Activated CD8-positive, alpha-beta memory T cell treated with anti-CD3 and anti-CD28 coated beads, Interleukin-2, amount 10 ng/mL, durations not matched to agents 7 days and 5 days (primary cell): ENCODE measurements around the gene SLC26A11. TPM values are rescaled to one million over a fixed set of nuclear protein-coding genes. Genes with fewer than 3 reads are reported as not detected.

ENCODE experiments used
- ATAC-seq: fragments of 150-1000 bp; cut with Tn5 transposase; one replicate; pipeline ENCODE4 v1.10.0; 2021; ENCODE audit warnings: moderate library complexity
- CTCF ChIA-PET: fragments of 350-600 bp; sonication (Branson Sonifier 250); formaldehyde crosslinking; loops from one replicate; lab custom pipeline; 2021; ENCODE audit warnings: antibody characterized with exemption; lab: Charles Lee
- DNase-seq: peaks from one replicate; pipeline ENCODE4 v3.0.0-alpha.2; 2020
- H3K27ac Mint-ChIP-seq: one replicate; pipeline ENCODE4 v1.8.0; 2021; ENCODE audit warnings: mild to moderate bottlenecking, mixed read lengths
- H3K27me3 Mint-ChIP-seq: one replicate; pipeline ENCODE4 v1.8.0; 2021; ENCODE audit warnings: mixed read lengths
- H3K36me3 Mint-ChIP-seq: one replicate; pipeline ENCODE4 v1.8.0; 2021; ENCODE audit warnings: mild to moderate bottlenecking, mixed read lengths
- H3K4me1 Mint-ChIP-seq: one replicate; pipeline ENCODE4 v1.8.0; 2021; ENCODE audit warnings: mixed read lengths
- H3K4me3 Mint-ChIP-seq: one replicate; pipeline ENCODE4 v1.8.0; 2021; ENCODE audit warnings: mild to moderate bottlenecking, moderate library complexity, mixed read lengths
- H3K9me3 Mint-ChIP-seq: one replicate; pipeline ENCODE4 v1.8.0; 2022; ENCODE audit warnings: low read depth, mixed read lengths
- total RNA-seq, 2 experiments: library from RNA; stranded (reverse); gene quantifications; one replicate each; pipeline ENCODE4 v1.2.3, GENCODE V29; 2021

The SLC26A11 gene
- total RNA-seq, 2 experiments from 2014 or later, result 4.3 to 8.6 TPM

DNA sequence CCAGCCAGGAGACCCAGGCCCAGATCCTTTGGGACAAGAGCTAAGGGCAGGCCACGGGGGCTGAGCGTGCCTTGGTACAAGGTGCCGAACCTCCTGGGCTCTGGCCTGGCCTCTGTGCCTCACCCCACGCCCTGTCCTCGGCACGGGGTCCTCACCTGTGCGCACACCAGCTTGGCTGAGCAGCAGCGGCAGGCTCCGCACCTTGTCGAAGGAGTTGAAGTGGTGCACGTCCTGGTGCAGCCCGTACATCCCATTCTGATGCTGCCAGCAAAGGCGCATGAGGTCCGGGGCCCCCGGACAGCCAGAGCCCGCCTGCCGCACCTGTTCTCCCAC, 5.4 kb upstream of the SLC26A11 start:
- H3K4me3 Mint-ChIP-seq, result no peak overlapping the region
- no peaks in the 10 kb centered on the region for H3K9me3 Mint-ChIP-seq
- CTCF ChIA-PET, result no interaction called here
- H3K4me1 Mint-ChIP-seq, result peaks cover 19% of the 10 kb centered on the region
- ATAC-seq (no peak), DNase-seq (no peak)
- peaks cover 11% of the 10 kb centered on the region for H3K36me3 Mint-ChIP-seq
- no peak overlapping the region for H3K27ac Mint-ChIP-seq
- H3K27me3 Mint-ChIP-seq, result no peaks in the 10 kb centered on the region

DNA sequence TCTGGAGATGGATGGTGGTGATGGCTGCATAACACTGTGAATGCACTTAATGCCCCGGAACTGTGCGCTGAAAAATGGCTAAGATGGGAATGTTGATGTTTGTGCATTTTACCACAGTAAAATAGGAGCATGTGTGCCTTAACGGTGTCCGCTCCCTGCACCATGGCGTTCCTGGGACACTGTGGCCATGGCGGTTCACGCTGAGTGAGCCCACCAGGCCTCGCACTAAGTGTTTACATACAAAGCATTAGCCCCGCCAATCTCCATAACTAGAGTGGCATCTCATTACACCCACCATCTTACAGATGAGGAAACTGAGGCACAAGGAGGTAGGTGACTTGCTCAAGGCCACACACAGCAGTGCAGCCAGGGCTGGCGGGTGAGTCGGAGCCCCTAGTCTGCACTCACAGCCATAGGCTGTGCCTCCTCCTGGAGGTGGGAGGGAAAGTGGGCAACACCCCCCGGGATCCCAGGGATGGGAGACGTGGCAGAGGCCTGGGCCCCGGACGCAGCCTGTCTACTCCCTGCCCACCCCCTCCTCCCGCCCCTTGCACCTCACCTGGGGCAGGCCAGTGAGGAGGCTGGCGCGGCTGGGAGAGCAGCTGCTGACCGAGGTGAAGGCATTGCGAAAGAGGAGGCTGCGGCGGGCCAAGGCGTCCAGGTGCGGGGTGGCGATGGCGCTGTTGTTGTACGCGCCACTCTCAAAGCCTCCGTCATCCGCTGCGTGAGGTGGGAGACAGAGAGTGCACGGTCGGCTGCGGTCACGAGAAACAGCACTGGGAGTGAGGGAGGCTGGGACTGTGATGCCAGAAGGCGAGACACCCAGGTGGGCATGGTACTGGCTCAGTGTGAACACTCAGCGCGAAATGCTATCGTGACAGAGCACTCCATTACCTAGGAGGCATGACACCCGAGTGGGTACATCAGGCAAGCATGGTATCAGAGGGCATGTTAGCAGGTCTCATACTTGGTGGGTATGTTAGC, 3.5 kb upstream of the SLC26A11 start:
- Mint-ChIP-seq H3K27me3 (peaks cover 4% of the 10 kb centered on the region), H3K4me1 (peaks cover 22% of the 10 kb centered on the region), H3K4me3 (no peak overlapping the region), H3K9me3 (no peaks in the 10 kb centered on the region), H3K36me3 (peaks cover 8% of the 10 kb centered on the region), H3K27ac (no peak overlapping the region)
- DNase-seq (no peak), ATAC-seq (no peak)
- CTCF ChIA-PET, result no interaction called here

DNA sequence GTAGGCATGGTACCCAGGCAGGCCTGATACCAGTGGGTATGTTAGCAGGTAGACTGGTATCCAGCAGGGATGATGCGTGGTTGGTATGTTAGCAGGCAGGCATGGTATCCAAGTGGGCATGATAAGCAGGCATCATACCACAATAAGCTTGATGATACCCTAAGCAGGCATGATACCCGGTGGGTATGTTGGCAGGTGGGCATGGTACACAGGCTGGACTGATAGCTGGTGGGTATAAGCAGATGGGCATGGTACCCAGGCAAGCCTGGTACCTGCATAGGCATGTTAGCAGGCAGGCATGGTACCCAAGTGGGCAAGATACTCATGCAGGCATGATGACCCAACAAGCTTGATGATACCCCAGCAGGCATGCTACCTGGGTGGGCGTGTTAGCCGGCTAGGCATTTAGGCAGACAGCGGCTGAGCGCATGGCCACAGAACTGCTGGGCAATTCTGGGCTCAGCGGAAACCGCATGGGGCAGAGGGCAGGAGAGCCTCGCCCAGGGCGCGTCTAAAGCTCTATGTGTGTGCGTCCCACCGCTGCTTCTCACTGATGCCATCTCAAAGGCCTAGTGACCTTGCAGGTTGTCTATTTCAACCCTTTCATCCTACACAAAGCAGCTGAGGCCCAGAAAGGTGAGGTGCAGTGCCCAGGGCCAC, 2.4 kb upstream of the SLC26A11 start:
- peaks cover 8% of the 10 kb centered on the region for H3K36me3 Mint-ChIP-seq
- no peaks in the 10 kb centered on the region for H3K9me3 Mint-ChIP-seq
- peaks cover 22% of the 10 kb centered on the region for H3K4me1 Mint-ChIP-seq
- CTCF ChIA-PET, result interaction anchor here (1.0 to 3.3 kb wide), 3 partner anchors 15 to 48 kb away, joined by 3 to 14 read pairs (median 11); no protein-coding TSS in a partner anchor
- no peak for ATAC-seq
- H3K27ac Mint-ChIP-seq, result no peak overlapping the region
- no peak overlapping the region for H3K4me3 Mint-ChIP-seq
- DNase-seq, result no peak
- H3K27me3 Mint-ChIP-seq, result peaks cover 4% of the 10 kb centered on the region

DNA sequence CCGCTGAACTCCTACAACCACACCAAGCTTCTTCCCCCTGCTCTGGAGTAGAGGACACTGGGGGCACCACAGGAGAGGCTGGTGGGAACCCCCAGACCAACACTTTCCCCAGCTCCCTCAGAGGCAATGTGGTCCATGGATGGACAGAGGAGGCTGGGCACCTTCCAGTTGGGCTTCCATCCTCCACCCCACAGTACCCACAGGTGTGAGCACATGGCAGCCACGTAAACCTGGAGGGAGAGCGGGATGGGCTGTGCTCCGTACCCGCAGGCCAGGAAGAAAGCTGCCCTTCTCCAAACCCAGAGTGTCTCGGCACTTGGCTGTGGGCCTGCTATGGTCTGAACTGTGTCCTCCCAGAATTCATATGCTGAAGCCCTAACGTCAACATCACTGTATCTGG, 1.8 kb upstream of the SLC26A11 start:
- H3K27ac Mint-ChIP-seq, result peak overlapping the region; percentile 88
- H3K4me3 Mint-ChIP-seq, result peak overlapping the region; percentile 28
- CTCF ChIA-PET, result interaction anchor here (1.0 to 3.3 kb wide), 3 partner anchors 15 to 48 kb away, joined by 3 to 14 read pairs (median 11); no protein-coding TSS in a partner anchor
- peaks cover 4% of the 10 kb centered on the region for H3K27me3 Mint-ChIP-seq
- ATAC-seq (no peak), DNase-seq (no peak)
- H3K36me3 Mint-ChIP-seq, result peaks cover 8% of the 10 kb centered on the region
- peaks cover 20% of the 10 kb centered on the region for H3K4me1 Mint-ChIP-seq
- no peaks in the 10 kb centered on the region for H3K9me3 Mint-ChIP-seq

DNA sequence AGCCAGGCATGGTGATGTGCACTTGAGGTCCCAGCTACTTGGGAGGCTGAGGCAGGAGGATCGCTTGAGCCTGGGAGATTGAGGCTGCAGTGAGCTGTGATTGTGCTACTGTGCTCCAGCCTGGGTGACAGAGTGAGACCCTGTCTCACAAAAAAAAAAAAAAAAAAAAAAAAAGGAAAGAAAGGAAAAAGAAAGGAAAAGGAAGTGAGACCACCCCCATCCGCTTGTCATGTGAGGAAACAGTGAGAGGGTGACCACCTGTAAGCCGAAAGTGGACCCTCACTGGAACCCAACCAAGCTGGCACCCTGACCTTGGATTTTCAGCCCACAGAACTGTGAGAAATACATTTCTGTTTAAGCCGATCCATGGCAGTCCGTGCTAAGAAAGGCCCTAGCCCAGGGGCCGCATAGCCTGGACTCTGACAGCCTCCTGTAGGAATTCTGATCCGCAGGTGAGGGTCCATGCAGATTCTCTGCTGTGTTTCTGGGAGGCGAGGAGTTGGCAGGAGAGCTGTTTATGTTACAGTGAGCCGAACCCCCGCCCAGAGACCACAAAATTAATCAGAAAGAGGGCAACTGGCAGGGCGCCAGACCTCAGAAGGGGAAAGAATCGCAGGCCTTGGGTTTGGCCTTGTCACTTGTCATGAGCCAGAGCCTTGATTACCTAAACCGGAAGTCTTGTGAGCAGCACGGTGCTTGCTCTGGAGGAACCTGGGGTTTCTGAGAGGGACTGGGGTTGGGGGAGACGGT, 1.0 kb upstream of the SLC26A11 start:
- Mint-ChIP-seq H3K9me3 (no peaks in the 10 kb centered on the region), H3K27me3 (peaks cover 4% of the 10 kb centered on the region), H3K4me1 (peaks cover 19% of the 10 kb centered on the region), H3K27ac (peak overlapping the region; percentile 88), H3K36me3 (peaks cover 8% of the 10 kb centered on the region), H3K4me3 (peak overlapping the region; percentile 83)
- CTCF ChIA-PET, result interaction anchor here (0.6 to 3.3 kb wide), 5 partner anchors 8 to 118 kb away, joined by 3 to 14 read pairs (median 4); partner anchors contain the start of gene GAA
- DNase-seq (peak; percentile 96), ATAC-seq (peak; percentile 88)

DNA sequence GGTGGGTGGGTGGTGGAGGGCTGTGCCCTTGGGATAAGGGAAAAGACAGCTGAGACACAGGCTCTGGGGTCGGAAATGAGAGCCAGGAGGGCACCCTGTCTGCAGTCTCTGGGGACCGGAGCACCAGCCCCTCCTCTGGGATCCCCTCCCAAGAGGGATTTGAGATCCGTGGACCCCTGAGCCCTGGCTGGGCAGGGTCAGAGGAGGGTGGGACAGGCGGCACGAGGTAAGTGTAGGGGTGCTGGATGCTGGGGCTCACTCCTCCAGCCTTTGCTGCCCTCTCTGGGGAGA, 519 bp upstream of the SLC26A11 start:
- no peak for DNase-seq
- H3K4me1 Mint-ChIP-seq, result peaks cover 19% of the 10 kb centered on the region
- peak; percentile 47 for ATAC-seq
- H3K27me3 Mint-ChIP-seq, result peaks cover 4% of the 10 kb centered on the region
- no peaks in the 10 kb centered on the region for H3K9me3 Mint-ChIP-seq
- H3K4me3 Mint-ChIP-seq, result peak overlapping the region; percentile 83
- H3K27ac Mint-ChIP-seq, result peak overlapping the region; percentile 88
- H3K36me3 Mint-ChIP-seq, result peaks cover 8% of the 10 kb centered on the region
- CTCF ChIA-PET, result interaction anchor here (0.6 to 3.3 kb wide), 5 partner anchors 9 to 118 kb away, joined by 3 to 14 read pairs (median 4); partner anchors contain the start of gene GAA

DNA sequence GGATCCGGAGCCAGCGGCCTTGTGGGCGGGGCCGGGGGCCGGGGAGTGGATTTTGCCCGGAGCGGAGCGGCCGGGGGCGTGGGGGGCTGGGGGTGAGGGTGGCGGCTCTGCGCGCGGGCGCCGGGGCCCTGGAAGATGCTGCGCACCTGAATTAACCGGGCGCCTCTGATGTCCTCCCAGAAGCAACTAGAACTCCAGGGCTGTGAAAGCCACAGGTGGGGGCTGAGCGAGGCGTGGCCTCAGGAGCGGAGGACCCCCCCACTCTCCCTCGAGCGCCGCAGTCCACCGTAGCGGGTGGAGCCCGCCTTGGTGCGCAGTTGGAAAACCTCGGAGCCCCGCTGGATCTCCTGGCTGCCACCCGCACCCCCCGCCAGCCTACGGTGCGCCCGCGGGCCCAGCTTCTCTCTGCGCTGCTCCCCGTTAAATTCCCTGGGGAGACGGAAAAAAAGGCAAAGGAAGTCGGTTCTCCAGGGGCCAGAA, 549 bp downstream of the SLC26A11 start:
- no peak for ATAC-seq
- no peak overlapping the region for H3K27ac Mint-ChIP-seq
- no peak for DNase-seq
- peaks cover 4% of the 10 kb centered on the region for H3K27me3 Mint-ChIP-seq
- peaks cover 7% of the 10 kb centered on the region for H3K36me3 Mint-ChIP-seq
- CTCF ChIA-PET, result interaction anchor here (3.3 kb wide), 1 partner anchor 24 kb away, joined by 14 read pairs; no protein-coding TSS in a partner anchor
- H3K4me3 Mint-ChIP-seq, result peak overlapping the region; percentile 56
- peaks cover 19% of the 10 kb centered on the region for H3K4me1 Mint-ChIP-seq
- H3K9me3 Mint-ChIP-seq, result no peaks in the 10 kb centered on the region

DNA sequence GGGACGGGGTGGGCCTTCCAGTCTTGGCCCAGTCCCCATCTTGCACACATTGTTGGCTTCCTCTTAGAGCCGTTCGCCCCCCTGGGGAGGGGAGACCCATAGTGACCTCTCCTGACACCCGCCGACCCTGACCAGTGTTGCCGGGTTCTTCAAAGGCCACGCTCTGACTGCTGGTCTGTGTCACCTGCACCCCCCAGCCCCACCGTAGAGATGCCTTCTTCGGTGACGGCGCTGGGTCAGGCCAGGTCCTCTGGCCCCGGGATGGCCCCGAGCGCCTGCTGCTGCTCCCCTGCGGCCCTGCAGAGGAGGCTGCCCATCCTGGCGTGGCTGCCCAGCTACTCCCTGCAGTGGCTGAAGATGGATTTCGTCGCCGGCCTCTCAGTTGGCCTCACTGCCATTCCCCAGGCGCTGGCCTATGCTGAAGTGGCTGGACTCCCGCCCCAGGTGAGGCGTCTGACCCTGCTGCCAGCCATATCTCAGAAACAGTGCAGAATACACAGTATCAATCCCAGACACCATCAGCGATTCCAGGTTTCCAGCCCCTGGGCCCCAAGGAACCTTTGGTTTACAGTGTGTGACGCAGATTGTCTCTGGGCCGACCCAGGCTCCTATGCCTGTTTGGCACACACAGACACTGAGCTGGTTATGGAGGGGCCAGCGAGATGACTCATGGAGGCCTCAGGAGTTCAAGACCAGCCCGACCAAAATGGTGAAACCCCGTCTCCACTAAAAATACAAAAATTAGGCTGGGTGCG, 1.3 kb downstream of the SLC26A11 start:
- Mint-ChIP-seq H3K9me3 (no peaks in the 10 kb centered on the region), H3K27ac (no peak overlapping the region), H3K27me3 (peaks cover 4% of the 10 kb centered on the region), H3K4me3 (peak overlapping the region; percentile 56), H3K4me1 (peaks cover 19% of the 10 kb centered on the region), H3K36me3 (peaks cover 6% of the 10 kb centered on the region)
- CTCF ChIA-PET, result no interaction called here
- ATAC-seq (no peak), DNase-seq (no peak)

DNA sequence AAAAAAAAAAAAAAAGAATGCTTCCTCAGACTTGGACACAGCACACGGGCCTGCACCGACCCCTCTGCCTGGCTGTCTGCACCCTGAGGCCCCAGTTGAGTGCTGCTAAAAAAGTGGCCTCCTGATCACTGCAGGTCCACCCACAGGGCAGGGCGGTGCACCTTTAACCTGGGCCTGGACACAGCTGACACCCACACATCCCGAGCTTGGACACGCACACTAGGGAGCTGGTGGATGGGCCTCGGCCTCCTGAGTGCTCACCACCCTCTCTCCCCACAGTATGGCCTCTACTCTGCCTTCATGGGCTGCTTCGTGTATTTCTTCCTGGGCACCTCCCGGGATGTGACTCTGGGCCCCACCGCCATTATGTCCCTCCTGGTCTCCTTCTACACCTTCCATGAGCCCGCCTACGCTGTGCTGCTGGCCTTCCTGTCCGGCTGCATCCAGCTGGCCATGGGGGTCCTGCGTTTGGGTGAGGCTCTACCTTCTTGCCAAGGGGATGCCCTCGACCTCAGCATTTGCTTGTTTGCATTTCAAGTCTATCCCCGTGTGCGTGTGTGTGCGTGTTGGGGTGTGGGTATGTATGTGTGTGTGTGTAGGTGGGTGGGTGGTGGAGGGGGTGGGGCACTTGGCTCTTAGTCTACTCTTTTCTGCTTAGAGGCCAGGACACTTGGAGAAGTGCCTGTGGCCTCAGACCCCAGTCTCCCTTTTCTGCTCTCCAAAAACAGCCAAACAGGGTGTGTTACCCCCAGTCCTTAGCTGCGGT, 2.3 kb downstream of the SLC26A11 start:
- CTCF ChIA-PET, result no interaction called here
- no peak overlapping the region for H3K4me3 Mint-ChIP-seq
- ATAC-seq (no peak), DNase-seq (no peak)
- no peaks in the 10 kb centered on the region for H3K9me3 Mint-ChIP-seq
- H3K36me3 Mint-ChIP-seq, result peaks cover under 1% of the 10 kb centered on the region
- peaks cover 18% of the 10 kb centered on the region for H3K4me1 Mint-ChIP-seq
- peaks cover 4% of the 10 kb centered on the region for H3K27me3 Mint-ChIP-seq
- H3K27ac Mint-ChIP-seq, result peak overlapping the region; percentile 29

DNA sequence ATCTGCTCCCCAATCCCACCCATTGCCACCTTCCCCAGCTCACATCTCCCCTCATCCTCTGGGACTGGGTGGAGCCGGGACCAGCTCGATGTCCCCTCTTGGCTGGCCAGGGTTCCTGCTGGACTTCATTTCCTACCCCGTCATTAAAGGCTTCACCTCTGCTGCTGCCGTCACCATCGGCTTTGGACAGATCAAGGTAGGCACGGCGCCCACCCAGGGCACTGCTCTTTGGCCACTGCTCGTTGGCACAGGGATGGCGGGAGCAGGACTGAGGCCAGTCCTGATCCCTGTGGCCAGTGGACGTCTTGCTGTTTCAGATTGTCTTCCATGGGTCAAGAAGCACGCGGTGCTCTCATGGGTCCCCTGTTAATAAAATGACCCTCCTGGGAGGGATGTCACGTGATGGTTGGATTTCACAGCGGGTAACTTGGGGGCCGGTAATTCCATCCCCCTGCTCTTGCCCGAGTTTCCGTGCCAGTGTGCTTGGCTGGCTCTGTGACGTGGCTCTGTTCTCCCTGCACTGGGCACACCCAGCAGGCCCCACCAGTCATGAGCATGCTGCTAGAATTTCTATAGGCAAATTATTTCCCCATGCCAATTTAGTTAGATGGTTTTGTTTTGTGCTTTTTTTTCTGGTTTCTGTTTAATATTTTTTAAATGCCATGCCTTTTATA, 3.1 kb downstream of the SLC26A11 start:
- CTCF ChIA-PET, result no interaction called here
- H3K9me3 Mint-ChIP-seq, result no peaks in the 10 kb centered on the region
- no peak for ATAC-seq
- H3K27ac Mint-ChIP-seq, result no peak overlapping the region
- peaks cover 15% of the 10 kb centered on the region for H3K4me1 Mint-ChIP-seq
- peaks cover 4% of the 10 kb centered on the region for H3K27me3 Mint-ChIP-seq
- H3K4me3 Mint-ChIP-seq, result no peak overlapping the region
- no peaks in the 10 kb centered on the region for H3K36me3 Mint-ChIP-seq
- no peak for DNase-seq

DNA sequence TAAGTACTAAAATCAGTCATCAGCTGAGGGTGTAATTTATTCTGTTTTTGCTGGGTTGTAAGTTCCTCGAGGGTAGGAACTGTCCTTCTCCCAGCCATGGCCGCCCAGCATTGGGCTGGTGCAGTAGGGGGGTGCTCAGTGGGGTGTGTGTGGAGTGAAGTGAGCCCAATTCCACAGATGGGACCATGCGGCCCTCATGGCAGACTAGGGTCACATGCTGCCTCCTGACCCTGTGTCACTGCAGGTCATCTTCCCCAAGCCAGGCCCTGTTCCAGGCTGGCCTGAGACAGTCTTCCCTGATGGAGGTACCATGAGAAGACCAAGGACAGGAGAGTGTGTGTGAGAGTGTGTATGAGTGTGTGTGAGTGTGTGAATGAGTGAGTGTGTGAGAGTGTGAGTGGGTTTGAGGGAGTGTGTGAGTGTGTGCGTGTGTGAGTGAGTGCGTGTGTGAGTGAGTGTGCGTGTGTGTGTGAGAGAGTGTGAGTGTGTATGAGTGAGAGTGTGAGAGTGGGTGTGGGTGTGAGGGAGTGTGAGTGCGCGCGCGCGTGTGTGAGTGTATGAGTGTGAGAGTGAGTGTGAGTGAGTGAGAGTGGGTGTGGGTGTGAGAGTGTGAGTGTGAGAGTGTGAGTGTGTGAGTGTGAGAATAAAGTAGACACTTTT, 3.7 kb downstream of the SLC26A11 start:
- Mint-ChIP-seq H3K27me3 (peaks cover 4% of the 10 kb centered on the region), H3K4me3 (no peak overlapping the region), H3K4me1 (peaks cover 11% of the 10 kb centered on the region), H3K9me3 (no peaks in the 10 kb centered on the region), H3K36me3 (no peaks in the 10 kb centered on the region), H3K27ac (no peak overlapping the region)
- CTCF ChIA-PET, result no interaction called here
- DNase-seq (no peak), ATAC-seq (no peak)
